HepG2 (cell line): ENCODE data around the gene VPS13D. TPM values are rescaled to one million over a fixed set of nuclear protein-coding genes. Genes with fewer than 3 reads are reported as not detected.

Experiments used
- ATAC-seq: fragments of 200-7000 bp; cut with Tn5 transposase; 3 replicates; pipeline ENCODE4 v1.9.1; 2020; ENCODE audit warnings: mild to moderate bottlenecking, moderate library complexity
- BruUV-seq: library from RNA; stranded (reverse); fragments of 400-500 nt; replicated peaks from 2 replicates; lab custom pipeline; 2021; lab: Mats Ljungman, UMichigan
- CTCF ChIA-PET: fragments of 300-600 bp; formaldehyde crosslinking; extraction: SDS; loops from one replicate; lab custom pipeline; 2021; ENCODE audit warnings: low total read pairs, inconsistent platforms, low intra/inter-chr PET ratio; lab: Yijun Ruan, JAX
- POLR2A ChIA-PET: fragments of 350-600 bp; sonication (Branson Sonifier 250); formaldehyde crosslinking; loops from one replicate; lab custom pipeline; 2020; ENCODE audit warnings: antibody characterized with exemption, inconsistent platforms; lab: Yijun Ruan, JAX
- DNase-seq: peaks from one replicate; pipeline ENCODE4 v3.0.0-alpha.2; 2015; ENCODE audit warnings: low spot score
- FAIRE-seq: peaks from 3 replicates; lab custom pipeline; 2011; peaks lifted over from hg19 to GRCh38; lab: Jason Lieb, UNC
- H2AFZ ChIP-seq: one replicate; pipeline ENCODE4 v1.6.1; 2011; ENCODE audit warnings: low read length, inconsistent platforms
- H3K27ac ChIP-seq: fragments of 300-600 bp; 3 replicates; pipeline ENCODE4 v1.8.0; 2011; ENCODE audit warnings: mixed run types, mild to moderate bottlenecking, mixed read lengths, low read length, inconsistent platforms; ENCODE audit not compliant: insufficient read depth; ENCODE audit errors: extremely low read length
- H3K27me3 ChIP-seq, 2 experiments: fragments of 200-600 bp in 1 of 2; 2 replicates in 1 of 2; 3 replicates in 1 of 2; pipeline versions ENCODE4 v1.6.0 to v1.8.0; 2011; ENCODE audit warnings: low read length in 2 of 2, mild to moderate bottlenecking in 2 of 2, moderate library complexity in 2 of 2, inconsistent platforms in 1 of 2; ENCODE audit not compliant: insufficient read depth in 2 of 2, control insufficient read depth in 1 of 2
- H3K36me3 ChIP-seq, 2 experiments: fragments of 200-600 bp in 1 of 2; replicated peaks in 1 of 2; 2 replicates in 1 of 2; 3 replicates in 1 of 2; pipeline versions ENCODE4 v1.5.1 to v1.8.0; 2011; ENCODE audit warnings: low read length in 2 of 2, inconsistent platforms in 1 of 2; ENCODE audit not compliant: insufficient read depth in 2 of 2, control insufficient read depth in 1 of 2
- H3K4me1 ChIP-seq: 2 replicates; pipeline ENCODE4 v1.5.1; 2012; ENCODE audit warnings: low read length, inconsistent platforms; ENCODE audit not compliant: insufficient read depth
- H3K4me2 ChIP-seq: 2 replicates; pipeline ENCODE4 v1.6.0; 2011; ENCODE audit warnings: low read depth, low read length, inconsistent platforms
- H3K4me3 ChIP-seq, 3 experiments: fragments of 200-600 bp in 1 of 3; sonication (generic), shearing (Covaris generic) in 1 of 3; replicated peaks in 1 of 3; 2 replicates each; pipeline ENCODE4 v1.5.1; 2011 to 2016; ENCODE audit warnings: low read length in 3 of 3, inconsistent platforms in 2 of 3, low read depth in 2 of 3, mild to moderate bottlenecking in 2 of 3, control low read depth in 1 of 3, mixed read lengths in 1 of 3; ENCODE audit not compliant: insufficient read depth in 1 of 3
- H3K79me2 ChIP-seq: one replicate; pipeline ENCODE4 v1.6.1; 2011; ENCODE audit warnings: low read length, inconsistent platforms; ENCODE audit not compliant: insufficient read depth
- H3K9ac ChIP-seq: 2 replicates; pipeline ENCODE4 v1.6.0; 2011; ENCODE audit warnings: mild to moderate bottlenecking, low read depth, low read length, inconsistent platforms; ENCODE audit not compliant: insufficient read depth
- H3K9me3 ChIP-seq: 2 replicates; pipeline ENCODE4 v1.5.1; 2012; ENCODE audit warnings: mild to moderate bottlenecking, low read length
- H4K20me1 ChIP-seq: 2 replicates; pipeline ENCODE4 v1.6.0; 2011; ENCODE audit warnings: inconsistent platforms, mild to moderate bottlenecking, low read length, moderate library complexity; ENCODE audit not compliant: insufficient read depth
- HMG20A ChIP-seq: IDR thresholded peaks from 2 replicates; pipeline ENCODE4 v1.6.1; 2016; ENCODE audit warnings: borderline replicate concordance
- PHF5A ChIP-seq: IDR thresholded peaks from one replicate; pipeline ENCODE4 v1.6.1; 2018; ENCODE audit warnings: low read depth, missing genetic modification reagents; ENCODE audit not compliant: unreplicated experiment
- WGBS: methylation state at CpG from one replicate; pipeline ENCODE4 v1.1.6; 2017; ENCODE audit warnings: low lambda C conversion rate; 5-methylcytosine and 5-hydroxymethylcytosine counted together
- in situ Hi-C: cut with HindIII; loops from 2 replicates; pipeline ENCODE4 v1.10.0; 2017; ENCODE audit warnings: low pct_unique_long_range_greater_than_20kb; ENCODE audit not compliant: extremely low pct_ligation_motif_present
- intact Hi-C: fragments of 100-400 bp; cut with micrococcal nuclease; formaldehyde crosslinking; loops from one replicate; pipeline ENCODE4 v1.10.0; 2022; ENCODE audit not compliant: unreplicated experiment
- polyA plus RNA-seq, 8 experiments: library from polyadenylated mRNA; depleted of rRNA in 3 of 8; stranded (reverse) in 7 of 8; unstranded in 1 of 8; fragments of >200 nt; fragmentation: Illumina TruSeq in 4 of 8; extraction: Trizol in 4 of 8; gene quantifications; 2 replicates each; pipeline versions ENCODE4 v1.2.1 to v1.2.3, GENCODE V29; 2011 to 2016; ENCODE audit warnings: low read depth in 4 of 8, missing spikeins in 1 of 8, mixed read lengths in 1 of 8; ENCODE audit not compliant: insufficient read depth in 1 of 8
- total RNA-seq, 5 experiments: library from RNA; depleted of rRNA; stranded (reverse); fragments of >200 nt; fragmentation: Illumina TruSeq; extraction: Trizol; gene quantifications; 2 replicates each; pipeline ENCODE4 v1.2.3, GENCODE V29; 2016; ENCODE audit warnings: low read depth in 1 of 5
- TF ChIP-seq, protein P1 (sequence below): sonication (generic); formaldehyde crosslinking; IDR thresholded peaks from 2 replicates; pipeline ENCODE4 v1.9.0; 2021; ENCODE audit warnings: missing genetic modification reagents, borderline replicate concordance
- TF ChIP-seq, protein P2 (sequence below): sonication (generic); formaldehyde crosslinking; IDR thresholded peaks from 2 replicates; pipeline ENCODE4 v1.4.0; 2020; ENCODE audit warnings: missing genetic modification reagents, borderline replicate concordance

The VPS13D gene
- total and polyA plus RNA-seq, 2 of the 13 experiments (the other 11 are each of a cell fraction or from before 2014, with no cell fraction given), result 8.6 to 13.9 TPM

DNA sequence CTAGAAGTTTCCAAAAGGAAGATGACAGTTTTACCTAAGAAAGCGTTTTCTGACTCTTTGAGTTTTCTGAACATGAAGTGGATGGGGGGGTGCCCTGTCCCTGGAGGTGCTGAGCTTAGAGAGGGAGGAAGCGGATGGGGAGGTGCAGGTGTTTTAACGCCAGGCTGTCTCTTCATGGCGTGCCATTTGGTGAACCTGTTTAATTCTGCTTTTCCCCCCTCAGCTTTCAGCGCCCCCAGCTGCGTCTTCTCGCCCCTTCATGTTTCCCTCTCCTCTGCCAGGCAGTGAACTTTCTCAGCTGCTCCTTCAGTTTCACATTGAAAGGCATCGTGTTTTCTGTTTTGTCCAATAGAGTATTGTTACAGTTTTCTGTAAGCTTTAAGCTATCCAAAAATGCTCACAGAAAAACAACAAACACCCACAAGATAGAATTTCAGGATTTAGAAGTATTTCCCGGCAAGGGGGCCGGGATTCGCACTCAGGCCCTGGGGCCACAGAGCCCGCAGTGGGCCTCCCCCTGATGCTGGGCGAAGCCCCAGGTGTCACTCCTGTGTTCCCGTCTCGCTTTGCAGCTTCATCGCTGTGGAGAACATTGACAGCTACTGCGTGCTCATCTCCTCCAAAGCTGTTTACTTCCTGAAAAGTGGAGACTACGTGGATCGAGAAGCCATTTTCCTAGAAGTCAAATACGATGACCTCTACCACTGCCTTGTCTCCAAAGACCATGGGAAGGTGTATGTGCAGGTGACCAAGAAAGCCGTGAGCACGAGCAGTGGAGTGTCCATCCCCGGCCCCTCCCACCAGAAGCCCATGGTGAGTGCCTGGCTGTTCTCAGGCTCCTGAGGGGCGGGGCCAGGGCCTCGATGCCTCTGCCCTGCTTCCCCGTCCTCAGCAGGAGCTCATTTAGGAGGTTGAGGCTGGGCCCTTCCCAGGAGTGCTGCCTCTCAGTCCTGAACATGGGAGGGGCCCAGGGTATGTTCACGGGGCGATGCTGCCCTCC is 276.8 kb downstream of the VPS13D start:
- intact Hi-C loops, result no loop called here
- Histone ChIP-seq H3K27ac (no peak overlapping the region), H3K4me1 (peaks cover 11% of the 10 kb centered on the region; the same call in 1 of the 2 replicates), H3K79me2 (no peaks in the 10 kb centered on the region), H3K9me3 (no peaks in the 10 kb centered on the region), H3K4me2 (no peak overlapping the region), H3K4me3 (no peak overlapping the region)
- POLR2A ChIA-PET, result no interaction called here
- in situ Hi-C loops, result no loop called here
- no peak for DNase-seq
- CTCF ChIA-PET, result no interaction called here
- TF ChIP-seq, protein P1, sequence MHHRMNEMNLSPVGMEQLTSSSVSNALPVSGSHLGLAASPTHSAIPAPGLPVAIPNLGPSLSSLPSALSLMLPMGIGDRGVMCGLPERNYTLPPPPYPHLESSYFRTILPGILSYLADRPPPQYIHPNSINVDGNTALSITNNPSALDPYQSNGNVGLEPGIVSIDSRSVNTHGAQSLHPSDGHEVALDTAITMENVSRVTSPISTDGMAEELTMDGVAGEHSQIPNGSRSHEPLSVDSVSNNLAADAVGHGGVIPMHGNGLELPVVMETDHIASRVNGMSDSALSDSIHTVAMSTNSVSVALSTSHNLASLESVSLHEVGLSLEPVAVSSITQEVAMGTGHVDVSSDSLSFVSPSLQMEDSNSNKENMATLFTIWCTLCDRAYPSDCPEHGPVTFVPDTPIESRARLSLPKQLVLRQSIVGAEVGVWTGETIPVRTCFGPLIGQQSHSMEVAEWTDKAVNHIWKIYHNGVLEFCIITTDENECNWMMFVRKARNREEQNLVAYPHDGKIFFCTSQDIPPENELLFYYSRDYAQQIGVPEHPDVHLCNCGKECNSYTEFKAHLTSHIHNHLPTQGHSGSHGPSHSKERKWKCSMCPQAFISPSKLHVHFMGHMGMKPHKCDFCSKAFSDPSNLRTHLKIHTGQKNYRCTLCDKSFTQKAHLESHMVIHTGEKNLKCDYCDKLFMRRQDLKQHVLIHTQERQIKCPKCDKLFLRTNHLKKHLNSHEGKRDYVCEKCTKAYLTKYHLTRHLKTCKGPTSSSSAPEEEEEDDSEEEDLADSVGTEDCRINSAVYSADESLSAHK (CRISPR knock-in tag), result no peak
- TF ChIP-seq PHF5A (CRISPR knock-in tag) (no peak), HMG20A (no peak)
- TF ChIP-seq, protein P2, sequence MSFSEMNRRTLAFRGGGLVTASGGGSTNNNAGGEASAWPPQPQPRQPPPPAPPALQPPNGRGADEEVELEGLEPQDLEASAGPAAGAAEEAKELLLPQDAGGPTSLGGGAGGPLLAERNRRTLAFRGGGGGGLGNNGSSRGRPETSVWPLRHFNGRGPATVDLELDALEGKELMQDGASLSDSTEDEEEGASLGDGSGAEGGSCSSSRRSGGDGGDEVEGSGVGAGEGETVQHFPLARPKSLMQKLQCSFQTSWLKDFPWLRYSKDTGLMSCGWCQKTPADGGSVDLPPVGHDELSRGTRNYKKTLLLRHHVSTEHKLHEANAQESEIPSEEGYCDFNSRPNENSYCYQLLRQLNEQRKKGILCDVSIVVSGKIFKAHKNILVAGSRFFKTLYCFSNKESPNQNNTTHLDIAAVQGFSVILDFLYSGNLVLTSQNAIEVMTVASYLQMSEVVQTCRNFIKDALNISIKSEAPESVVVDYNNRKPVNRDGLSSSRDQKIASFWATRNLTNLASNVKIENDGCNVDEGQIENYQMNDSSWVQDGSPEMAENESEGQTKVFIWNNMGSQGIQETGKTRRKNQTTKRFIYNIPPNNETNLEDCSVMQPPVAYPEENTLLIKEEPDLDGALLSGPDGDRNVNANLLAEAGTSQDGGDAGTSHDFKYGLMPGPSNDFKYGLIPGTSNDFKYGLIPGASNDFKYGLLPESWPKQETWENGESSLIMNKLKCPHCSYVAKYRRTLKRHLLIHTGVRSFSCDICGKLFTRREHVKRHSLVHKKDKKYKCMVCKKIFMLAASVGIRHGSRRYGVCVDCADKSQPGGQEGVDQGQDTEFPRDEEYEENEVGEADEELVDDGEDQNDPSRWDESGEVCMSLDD (CRISPR knock-in tag), result no peak
- TF ChIP-seq, all 625 proteins: peak for 0
- WGBS, result 98% methylated on average over 23 of the region's 28 CpGs
- Histone ChIP-seq H3K9ac (no peak overlapping the region), H3K27me3 (no peaks in the 10 kb centered on the region; a peak in 1 of 5 replicates), H4K20me1 (no peaks in the 10 kb centered on the region), H3K36me3 (peaks cover 3 to 10% of the 10 kb centered on the region in 2 experiments; a peak in 4 of 5 replicates), H2AFZ (no peak overlapping the region)
- ATAC-seq, result no peak
- FAIRE-seq, result no peak
- no TSS peak for BruUV-seq
